Lower lobe of right lung (tissue), 2 donors: ENCODE results near the gene SNX13. TPM values are rescaled to one million over a fixed set of nuclear protein-coding genes. Genes with fewer than 3 reads are reported as not detected.

Experiments used
- ATAC-seq, 2 donors: fragments of 200-7000 bp; cut with Tn5 transposase; one replicate each; pipeline ENCODE4 v1.9.1; 2020 to 2022; ENCODE audit warnings: mild to moderate bottlenecking in 2 of 2, moderate library complexity in 2 of 2
- DNase-seq: peaks from one replicate; pipeline ENCODE4 v3.0.0-alpha.2; 2020
- H3K27ac ChIP-seq: fragments of 200-600 bp; one replicate; pipeline ENCODE4 v1.8.0; 2022
- H3K27me3 ChIP-seq: fragments of 200-600 bp; one replicate; pipeline ENCODE4 v1.8.0; 2022; ENCODE audit warnings: low read depth
- H3K36me3 ChIP-seq: fragments of 200-600 bp; one replicate; pipeline ENCODE4 v1.8.0; 2022; ENCODE audit warnings: mild to moderate bottlenecking
- H3K4me1 ChIP-seq: fragments of 200-600 bp; one replicate; pipeline ENCODE4 v1.8.0; 2022
- H3K4me3 ChIP-seq: fragments of 200-600 bp; one replicate; pipeline ENCODE4 v1.8.0; 2022; ENCODE audit warnings: mild to moderate bottlenecking
- H3K9me3 ChIP-seq: fragments of 200-600 bp; one replicate; pipeline ENCODE4 v1.8.0; 2022
- intact Hi-C: fragments of 100-400 bp; cut with DNase I; formaldehyde crosslinking; loops from one replicate; pipeline ENCODE4 v1.11.0; 2022
- total RNA-seq: library from RNA; stranded (reverse); fragmentation: NEBNext Ultra II Directional; extraction: Animal tissue kit (Norgen Biotek cat#: 25700); gene quantifications from one replicate; pipeline ENCODE4 v1.2.1, GENCODE V29; 2021
- TF ChIP-seq, protein P1 (sequence below): fragments of 200-600 bp; IDR thresholded peaks from one replicate; pipeline ENCODE4 v1.8.0; 2022; ENCODE audit warnings: antibody characterized with exemption, mild to moderate bottlenecking
- donor health status: DM: no; HTN: yes; CAD: no; lungs with severe emphysema.

Gene SNX13
- total RNA-seq, 1 donor from 2014 or later: 62.7 TPM

GRCh38 chr7:17879075-17879661 is 61.1 kb downstream of the SNX13 start:
- TF ChIP-seq, protein P1, sequence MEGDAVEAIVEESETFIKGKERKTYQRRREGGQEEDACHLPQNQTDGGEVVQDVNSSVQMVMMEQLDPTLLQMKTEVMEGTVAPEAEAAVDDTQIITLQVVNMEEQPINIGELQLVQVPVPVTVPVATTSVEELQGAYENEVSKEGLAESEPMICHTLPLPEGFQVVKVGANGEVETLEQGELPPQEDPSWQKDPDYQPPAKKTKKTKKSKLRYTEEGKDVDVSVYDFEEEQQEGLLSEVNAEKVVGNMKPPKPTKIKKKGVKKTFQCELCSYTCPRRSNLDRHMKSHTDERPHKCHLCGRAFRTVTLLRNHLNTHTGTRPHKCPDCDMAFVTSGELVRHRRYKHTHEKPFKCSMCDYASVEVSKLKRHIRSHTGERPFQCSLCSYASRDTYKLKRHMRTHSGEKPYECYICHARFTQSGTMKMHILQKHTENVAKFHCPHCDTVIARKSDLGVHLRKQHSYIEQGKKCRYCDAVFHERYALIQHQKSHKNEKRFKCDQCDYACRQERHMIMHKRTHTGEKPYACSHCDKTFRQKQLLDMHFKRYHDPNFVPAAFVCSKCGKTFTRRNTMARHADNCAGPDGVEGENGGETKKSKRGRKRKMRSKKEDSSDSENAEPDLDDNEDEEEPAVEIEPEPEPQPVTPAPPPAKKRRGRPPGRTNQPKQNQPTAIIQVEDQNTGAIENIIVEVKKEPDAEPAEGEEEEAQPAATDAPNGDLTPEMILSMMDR: no peak
- DNase-seq (no peak), ATAC-seq (no peak)
- H3K4me3 ChIP-seq: no peak overlapping the region
- H3K27me3 ChIP-seq: no peaks in the 10 kb centered on the region
- no peaks in the 10 kb centered on the region for H3K4me1 ChIP-seq
- intact Hi-C loops: no loop called here
- H3K9me3 ChIP-seq: no peaks in the 10 kb centered on the region
- H3K36me3 ChIP-seq: peaks cover 53% of the 10 kb centered on the region
- no peak overlapping the region for H3K27ac ChIP-seq

DNA sequence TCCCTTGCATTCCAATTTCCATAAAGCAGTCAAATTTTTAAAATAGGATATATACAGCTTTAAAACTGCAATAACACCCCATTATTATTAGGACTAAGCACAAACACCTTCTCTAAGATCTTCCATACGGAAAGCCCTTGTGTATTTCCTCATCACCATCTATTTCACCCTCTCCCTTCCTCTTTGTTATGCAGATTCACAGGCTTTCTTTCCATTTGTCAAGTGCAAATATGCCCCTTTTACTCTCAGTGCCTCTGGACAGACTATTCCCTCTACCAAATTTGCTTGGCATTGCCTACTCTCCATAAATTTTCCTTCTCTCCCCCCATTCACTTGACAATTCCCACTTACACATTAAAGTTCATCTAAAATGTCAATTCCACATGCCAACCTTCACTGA is 61.7 kb downstream of the SNX13 start:
- TF ChIP-seq, protein P1: no peak
- Histone ChIP-seq H3K27me3 (no peaks in the 10 kb centered on the region), H3K4me1 (no peaks in the 10 kb centered on the region), H3K36me3 (peaks cover 58% of the 10 kb centered on the region), H3K4me3 (no peak overlapping the region), H3K27ac (no peak overlapping the region), H3K9me3 (no peaks in the 10 kb centered on the region)
- ATAC-seq: no peak
- no peak for DNase-seq
- intact Hi-C loops: no loop called here

DNA sequence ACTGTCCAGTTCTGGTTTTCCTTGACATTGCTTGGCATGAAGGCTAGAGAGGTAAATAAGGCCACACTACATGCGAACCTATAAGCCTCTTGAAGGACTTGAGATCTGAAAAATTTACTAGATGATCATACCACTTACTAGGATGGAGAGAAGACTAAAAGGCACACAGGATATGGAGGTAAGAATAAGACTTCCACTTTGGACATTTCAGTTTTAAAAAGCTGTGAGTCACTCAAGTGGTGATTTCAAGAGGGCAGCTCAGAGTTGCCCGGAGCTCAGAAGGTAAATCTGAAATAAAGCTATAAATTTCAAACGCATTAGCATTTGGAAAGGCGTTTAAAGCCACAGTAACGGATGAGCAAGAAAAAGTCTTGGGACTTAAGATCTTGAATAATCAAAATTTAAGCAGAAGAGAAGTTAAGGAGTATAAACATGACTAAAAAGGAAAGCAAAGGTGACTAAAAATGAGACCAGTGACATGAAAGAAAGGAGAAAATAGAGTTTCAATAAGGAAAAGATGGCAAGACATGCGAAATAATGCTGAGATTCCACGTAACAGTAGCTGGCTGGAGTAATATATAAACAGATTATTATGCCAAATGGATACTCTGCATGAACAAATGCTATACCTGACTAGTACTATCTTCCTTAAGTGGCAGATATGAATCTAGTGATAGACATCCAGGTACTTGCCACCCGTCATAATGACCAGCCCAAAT is 68.3 kb downstream of the SNX13 start:
- Histone ChIP-seq H3K9me3 (no peaks in the 10 kb centered on the region), H3K36me3 (peaks cover 69% of the 10 kb centered on the region), H3K4me3 (no peak overlapping the region), H3K4me1 (no peaks in the 10 kb centered on the region), H3K27me3 (no peaks in the 10 kb centered on the region), H3K27ac (no peak overlapping the region)
- TF ChIP-seq, protein P1: no peak
- DNase-seq: no peak
- intact Hi-C loops: no loop called here
- no peak for ATAC-seq

DNA sequence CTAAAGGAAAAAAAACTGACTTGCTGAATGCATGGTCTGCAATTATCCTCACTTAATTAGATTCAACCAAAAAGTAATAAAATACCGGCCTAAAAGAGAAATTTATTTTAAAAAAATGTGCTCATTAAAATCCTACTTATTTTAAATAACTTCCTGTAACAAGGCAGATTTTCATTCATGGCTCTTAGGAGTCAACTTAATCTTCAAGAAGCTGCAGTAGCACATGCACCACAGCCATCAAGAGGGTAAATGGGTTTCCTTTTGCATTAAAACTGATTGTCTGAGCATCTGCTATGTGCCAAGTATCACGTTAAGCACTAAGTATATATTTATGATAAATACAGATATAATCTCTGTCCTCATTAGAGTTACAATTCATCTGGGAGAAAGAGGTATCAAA is 69.9 kb downstream of the SNX13 start:
- Histone ChIP-seq H3K4me1 (no peaks in the 10 kb centered on the region), H3K9me3 (peaks cover 3% of the 10 kb centered on the region), H3K27me3 (no peaks in the 10 kb centered on the region), H3K27ac (no peak overlapping the region), H3K36me3 (peaks cover 68% of the 10 kb centered on the region), H3K4me3 (no peak overlapping the region)
- no peak for DNase-seq
- intact Hi-C loops: no loop called here
- TF ChIP-seq, protein P1: no peak
- ATAC-seq: no peak

DNA sequence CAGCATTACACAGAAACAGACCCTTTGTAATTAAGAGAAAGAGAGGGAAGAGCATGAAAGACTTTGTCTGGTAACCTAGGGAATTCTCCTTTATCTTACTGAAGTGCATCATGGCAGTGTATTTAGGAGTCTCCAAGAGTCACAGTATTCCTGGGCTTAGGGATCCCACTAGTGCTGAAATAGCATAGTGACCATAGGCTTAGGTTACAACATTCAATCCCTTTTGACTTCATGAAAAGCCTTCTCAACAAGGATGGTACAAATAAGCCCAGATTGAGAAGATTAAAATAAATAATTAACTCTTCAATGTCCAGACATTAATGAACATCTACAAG is 76.5 kb downstream of the SNX13 start:
- peaks cover 4% of the 10 kb centered on the region for H3K9me3 ChIP-seq
- ATAC-seq: no peak
- H3K27me3 ChIP-seq: no peaks in the 10 kb centered on the region
- intact Hi-C loops: no loop called here
- no peak overlapping the region for H3K27ac ChIP-seq
- no peaks in the 10 kb centered on the region for H3K4me1 ChIP-seq
- H3K36me3 ChIP-seq: peaks cover 45% of the 10 kb centered on the region
- no peak for DNase-seq
- TF ChIP-seq, protein P1: no peak
- no peak overlapping the region for H3K4me3 ChIP-seq
